HepG2 (cell line): ENCODE results near the gene AKR1E2. TPM values are rescaled to one million over a fixed set of nuclear protein-coding genes. Genes with fewer than 3 reads are reported as not detected.

ENCODE experiments used
- ARID5B ChIP-seq: IDR thresholded peaks from 2 replicates; pipeline ENCODE4 v1.4.0; 2020; ENCODE audit warnings: mild to moderate bottlenecking, missing genetic modification reagents
- HOMEZ ChIP-seq: IDR thresholded peaks from 2 replicates; pipeline ENCODE4 v1.6.1; 2016; ENCODE audit warnings: low read depth
- JARID2 ChIP-seq: sonication (generic); formaldehyde crosslinking; IDR thresholded peaks from 2 replicates; pipeline ENCODE4 v1.8.1; 2023; ENCODE audit warnings: missing genetic modification reagents, inconsistent platforms; ENCODE audit not compliant: insufficient replicate concordance
- KAT8 ChIP-seq: IDR thresholded peaks from 2 replicates; pipeline ENCODE4 v1.6.1; 2016; ENCODE audit warnings: missing genetic modification reagents, missing compliant biosample characterization
- NR2F6 ChIP-seq, 2 experiments: IDR thresholded peaks; 2 replicates each; pipeline ENCODE4 v1.6.1; 2016; ENCODE audit warnings: antibody characterized with exemption in 1 of 2, mild to moderate bottlenecking in 1 of 2
- PHF21A ChIP-seq: sonication (generic); formaldehyde crosslinking; IDR thresholded peaks from 2 replicates; pipeline ENCODE4 v1.5.0; 2020; ENCODE audit warnings: mild to moderate bottlenecking, missing genetic modification reagents
- PLRG1 ChIP-seq: fragments of 450-650 bp; conservative IDR thresholded peaks from 2 replicates; pipeline ENCODE4 v1.6.1; 2016
- SAP130 ChIP-seq: IDR thresholded peaks from 2 replicates; pipeline ENCODE4 v1.6.1; 2016; ENCODE audit warnings: low read depth
- ZKSCAN1 ChIP-seq: fragments of 150-350 bp; IDR thresholded peaks from 2 replicates; pipeline ENCODE4 v1.6.1; 2014; ENCODE audit warnings: low read length
- ZNF121 ChIP-seq: sonication (generic); formaldehyde crosslinking; IDR thresholded peaks from 2 replicates; pipeline ENCODE4 v1.5.0; 2020; ENCODE audit warnings: mild to moderate bottlenecking, missing genetic modification reagents
- ZNF207 ChIP-seq: fragments of 450-650 bp; IDR thresholded peaks from 2 replicates; pipeline ENCODE4 v1.6.1; 2016; ENCODE audit warnings: antibody characterized with exemption, borderline replicate concordance
- ZNF331 ChIP-seq: sonication (generic); formaldehyde crosslinking; IDR thresholded peaks from 2 replicates; pipeline ENCODE4 v1.4.0; 2020; ENCODE audit warnings: missing genetic modification reagents
- ZNF33A ChIP-seq: sonication (generic); formaldehyde crosslinking; IDR thresholded peaks from 2 replicates; pipeline ENCODE4 v1.5.1; 2020; ENCODE audit warnings: missing genetic modification reagents, mild to moderate bottlenecking, moderate library complexity, borderline replicate concordance
- ZNF550 ChIP-seq: sonication (generic); formaldehyde crosslinking; IDR thresholded peaks from 2 replicates; pipeline ENCODE4 v1.4.0; 2020; ENCODE audit warnings: mild to moderate bottlenecking, missing genetic modification reagents, borderline replicate concordance
- ZNF597 ChIP-seq: sonication (generic); formaldehyde crosslinking; IDR thresholded peaks from 2 replicates; pipeline ENCODE4 v1.5.0; 2020; ENCODE audit warnings: missing genetic modification reagents
- ZNF710 ChIP-seq: sonication (generic); formaldehyde crosslinking; IDR thresholded peaks from 2 replicates; pipeline ENCODE4 v1.5.0; 2020; ENCODE audit warnings: mild to moderate bottlenecking, missing genetic modification reagents, borderline replicate concordance
- ZNF780A ChIP-seq: sonication (generic); formaldehyde crosslinking; IDR thresholded peaks from 2 replicates; pipeline ENCODE4 v1.8.0; 2022; ENCODE audit warnings: mild to moderate bottlenecking, missing genetic modification reagents, moderate library complexity
- ZNF784 ChIP-seq: sonication (generic); formaldehyde crosslinking; IDR thresholded peaks from 2 replicates; pipeline ENCODE4 v1.5.1; 2020; ENCODE audit warnings: missing genetic modification reagents, mild to moderate bottlenecking, borderline replicate concordance
- polyA plus RNA-seq, 8 experiments: library from polyadenylated mRNA; depleted of rRNA in 3 of 8; stranded (reverse) in 7 of 8; unstranded in 1 of 8; fragments of >200 nt; fragmentation: Illumina TruSeq in 4 of 8; extraction: Trizol in 4 of 8; gene quantifications; 2 replicates each; pipeline versions ENCODE4 v1.2.1 to v1.2.3, GENCODE V29; 2011 to 2016; ENCODE audit warnings: low read depth in 4 of 8, missing spikeins in 1 of 8, mixed read lengths in 1 of 8; ENCODE audit not compliant: insufficient read depth in 1 of 8
- total RNA-seq, 5 experiments: library from RNA; depleted of rRNA; stranded (reverse); fragments of >200 nt; fragmentation: Illumina TruSeq; extraction: Trizol; gene quantifications; 2 replicates each; pipeline ENCODE4 v1.2.3, GENCODE V29; 2016; ENCODE audit warnings: low read depth in 1 of 5

AKR1E2 gene
- total and polyA plus RNA-seq, 2 of the 13 experiments (the other 11 are each of a cell fraction or from before 2014, with no cell fraction given) = not detected

- TF ChIP-seq ZNF710 (CRISPR knock-in tag) (0 out of 2 replicates have a peak, but pooled peaks have one; percentile 32), ZNF550 (CRISPR knock-in tag) (no peak), ZNF33A (CRISPR knock-in tag) (no peak), ZNF121 (CRISPR knock-in tag) (no peak), ZNF780A (CRISPR knock-in tag) (no peak), ZNF784 (CRISPR knock-in tag) (no peak), HOMEZ (CRISPR knock-in tag) (peak; percentile 77; the same call in 1 of the 2 replicates), PLRG1 (no peak), NR2F6 (IDR thresholded peaks at IDR 0.05) (peak; percentile 40; the same call in 1 of the 2 replicates), NR2F6 (CRISPR knock-in tag; IDR thresholded peaks at IDR 0.05) (peak; percentile 19; the same call in 1 of the 2 replicates), ARID5B (CRISPR knock-in tag) (peak; percentile 89), ZNF207 (no peak), PHF21A (CRISPR knock-in tag) (peak; percentile 42; the same call in 1 of the 2 replicates), KAT8 (CRISPR knock-in tag) (peak; percentile 43; the same call in 1 of the 2 replicates), JARID2 (no peak), ZNF597 (CRISPR knock-in tag) (no peak), ZNF331 (CRISPR knock-in tag) (peak; percentile 81; the same call in 1 of the 2 replicates), ZKSCAN1 (no peak), SAP130 (CRISPR knock-in tag) (peak; percentile 35; the same call in 1 of the 2 replicates)
Observed at GRCh38 chr10:4889959-4890358, 64.0 kb downstream of the AKR1E2 start (continued).
